ENCODE measurements around the gene COL9A3.

Gene COL9A3

GRCh38 chr20:62887152-62887859 lies 70.5 kb downstream of the COL9A3 start:
- Histone ChIP-seq H3K4me1 (ENCODE audit: control insufficient read depth, insufficient read depth, low read length, poor library complexity, severe bottlenecking) (peaks cover 15% of the 10 kb centered on the region), H3K4me3 (ENCODE audit: extremely low read depth, insufficient read depth, low read length, poor library complexity, severe bottlenecking) (no peak overlapping the region), H3K9me3 (ENCODE audit: control insufficient read depth, low read length) (no peaks in the 10 kb centered on the region), H3K27ac (ENCODE audit: low read depth, low read length, severe bottlenecking) (no peak overlapping the region), H3K36me3 (ENCODE audit: control insufficient read depth, insufficient read depth, low read length) (peaks cover 73% of the 10 kb centered on the region)
- 92 to 93% methylated on average over 9 to 11 of the region's 13 CpGs for WGBS, 2 experiments (ENCODE audit: insufficient coverage in 2 of 2)

DNA sequence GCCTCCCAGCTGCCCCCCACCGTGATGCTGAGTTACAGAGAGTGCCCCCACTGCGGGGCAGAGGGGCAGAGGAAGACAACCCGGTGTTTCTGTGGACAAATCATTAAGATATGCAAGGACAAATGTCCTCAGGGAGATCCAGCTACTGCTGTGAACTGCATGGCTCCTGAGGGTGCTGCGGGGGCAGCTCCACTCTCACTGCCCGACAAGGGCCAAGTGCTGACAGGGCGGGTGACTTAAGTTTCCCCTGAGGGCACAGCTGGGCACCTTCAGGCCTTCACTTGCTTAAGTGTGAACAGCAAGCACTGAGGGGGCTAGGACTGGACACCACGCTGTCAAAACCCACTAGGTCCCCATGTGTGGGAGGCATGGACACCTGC lies 71.0 kb downstream of the COL9A3 start:
- H3K4me3 ChIP-seq (ENCODE audit: extremely low read depth, insufficient read depth, low read length, poor library complexity, severe bottlenecking), result no peak overlapping the region
- WGBS, 2 experiments (ENCODE audit: insufficient coverage in 2 of 2), result 96 to 98% methylated on average over 7 of the region's 7 CpGs
- H3K36me3 ChIP-seq (ENCODE audit: control insufficient read depth, insufficient read depth, low read length), result peaks cover 76% of the 10 kb centered on the region
- H3K27ac ChIP-seq (ENCODE audit: low read depth, low read length, severe bottlenecking), result no peak overlapping the region
- H3K9me3 ChIP-seq (ENCODE audit: control insufficient read depth, low read length), result no peaks in the 10 kb centered on the region
- H3K4me1 ChIP-seq (ENCODE audit: control insufficient read depth, insufficient read depth, low read length, poor library complexity, severe bottlenecking), result peaks cover 15% of the 10 kb centered on the region

DNA sequence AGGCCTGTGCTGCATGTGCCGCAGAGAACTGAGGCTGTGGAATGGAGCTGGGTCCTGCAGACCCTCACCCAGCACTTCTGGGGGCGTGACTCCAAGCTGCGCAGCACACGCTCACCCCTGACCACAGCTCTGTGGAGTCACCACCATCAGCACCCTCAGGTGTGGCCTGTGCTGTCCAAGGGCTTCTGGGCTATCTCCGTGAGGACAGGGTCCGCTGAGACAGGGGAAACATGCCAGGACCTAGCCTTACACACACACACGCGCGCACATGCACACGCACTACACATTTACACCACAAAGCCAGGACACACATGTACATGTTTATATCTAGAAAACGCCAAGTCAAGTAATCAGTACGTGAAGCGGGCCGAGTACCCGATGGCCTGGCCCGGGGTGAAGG lies 71.6 kb downstream of the COL9A3 start:
- WGBS, 2 experiments (ENCODE audit: insufficient coverage in 2 of 2), result 96% methylated on average over 9 to 16 of the region's 16 CpGs
- peaks cover 15% of the 10 kb centered on the region for H3K4me1 ChIP-seq (ENCODE audit: control insufficient read depth, insufficient read depth, low read length, poor library complexity, severe bottlenecking)
- no peak overlapping the region for H3K4me3 ChIP-seq (ENCODE audit: extremely low read depth, insufficient read depth, low read length, poor library complexity, severe bottlenecking)
- H3K27ac ChIP-seq (ENCODE audit: low read depth, low read length, severe bottlenecking), result no peak overlapping the region
- H3K36me3 ChIP-seq (ENCODE audit: control insufficient read depth, insufficient read depth, low read length), result peaks cover 81% of the 10 kb centered on the region
- H3K9me3 ChIP-seq (ENCODE audit: control insufficient read depth, low read length), result no peaks in the 10 kb centered on the region

DNA sequence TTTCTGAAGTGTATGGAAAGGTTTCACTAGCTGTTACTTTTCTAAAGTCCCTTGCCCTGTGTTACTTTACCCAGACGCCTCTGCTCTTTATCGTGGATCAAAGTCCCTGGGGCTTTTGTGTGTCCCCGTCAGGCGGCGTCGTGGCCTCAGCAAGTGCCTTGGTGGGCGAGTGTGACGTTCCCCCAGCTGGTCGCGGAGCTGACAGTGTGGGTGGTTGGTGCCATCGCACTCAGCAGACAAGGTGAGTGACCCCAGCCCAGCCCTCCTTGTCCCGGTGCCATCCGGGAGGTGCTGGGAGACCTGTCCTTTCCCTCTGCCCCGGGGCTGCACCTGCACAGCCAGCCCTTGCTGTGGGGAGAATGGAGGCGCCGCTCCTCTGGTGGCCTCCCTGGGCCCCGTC lies 72.1 kb downstream of the COL9A3 start:
- 97 to 99% methylated on average over 10 to 16 of the region's 17 CpGs for WGBS, 2 experiments (ENCODE audit: insufficient coverage in 2 of 2)
- peaks cover 15% of the 10 kb centered on the region for H3K4me1 ChIP-seq (ENCODE audit: control insufficient read depth, insufficient read depth, low read length, poor library complexity, severe bottlenecking)
- no peak overlapping the region for H3K27ac ChIP-seq (ENCODE audit: low read depth, low read length, severe bottlenecking)
- no peak overlapping the region for H3K4me3 ChIP-seq (ENCODE audit: extremely low read depth, insufficient read depth, low read length, poor library complexity, severe bottlenecking)
- H3K36me3 ChIP-seq (ENCODE audit: control insufficient read depth, insufficient read depth, low read length), result peaks cover 86% of the 10 kb centered on the region
- no peaks in the 10 kb centered on the region for H3K9me3 ChIP-seq (ENCODE audit: control insufficient read depth, low read length)

- no peak overlapping the region for H3K27ac ChIP-seq (ENCODE audit: low read depth, low read length, severe bottlenecking)
- no peaks in the 10 kb centered on the region for H3K9me3 ChIP-seq (ENCODE audit: control insufficient read depth, low read length)
- peaks cover 15% of the 10 kb centered on the region for H3K4me1 ChIP-seq (ENCODE audit: control insufficient read depth, insufficient read depth, low read length, poor library complexity, severe bottlenecking)
- WGBS, 2 experiments (ENCODE audit: insufficient coverage in 2 of 2), result 98% methylated on average over 4 to 8 of the region's 8 CpGs
- H3K36me3 ChIP-seq (ENCODE audit: control insufficient read depth, insufficient read depth, low read length), result peaks cover 91% of the 10 kb centered on the region
- H3K4me3 ChIP-seq (ENCODE audit: extremely low read depth, insufficient read depth, low read length, poor library complexity, severe bottlenecking), result no peak overlapping the region
These were observed 72.6 kb downstream of the COL9A3 start for GRCh38 chr20:62889411-62889810.

DNA sequence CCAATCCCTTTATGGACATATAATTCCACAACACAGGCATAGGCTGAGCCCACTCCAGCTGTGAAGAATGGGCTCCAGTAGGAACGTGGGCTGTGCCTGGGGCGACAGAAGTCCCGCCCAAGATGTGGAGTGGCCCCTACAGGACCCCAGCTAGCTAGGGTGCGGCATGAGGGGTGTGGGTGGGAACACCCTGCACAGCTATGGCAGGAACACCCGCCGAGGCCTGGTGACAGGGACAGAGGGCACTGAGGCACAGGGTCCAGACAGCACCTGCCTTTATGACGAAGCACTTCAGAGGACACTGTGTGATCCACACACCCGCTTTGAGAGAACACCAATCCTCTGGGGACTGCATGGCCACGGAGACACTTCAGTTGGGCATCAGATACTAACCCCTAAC lies 73.0 kb downstream of the COL9A3 start:
- Histone ChIP-seq H3K36me3 (ENCODE audit: control insufficient read depth, insufficient read depth, low read length) (peaks cover 93% of the 10 kb centered on the region), H3K27ac (ENCODE audit: low read depth, low read length, severe bottlenecking) (no peak overlapping the region), H3K4me3 (ENCODE audit: extremely low read depth, insufficient read depth, low read length, poor library complexity, severe bottlenecking) (no peak overlapping the region), H3K4me1 (ENCODE audit: control insufficient read depth, insufficient read depth, low read length, poor library complexity, severe bottlenecking) (peaks cover 15% of the 10 kb centered on the region), H3K9me3 (ENCODE audit: control insufficient read depth, low read length) (no peaks in the 10 kb centered on the region)
- WGBS, 2 experiments (ENCODE audit: insufficient coverage in 2 of 2), result 96 to 100% methylated on average over 6 to 9 of the region's 9 CpGs

- 100% methylated on average over 4 to 5 of the region's 7 CpGs for WGBS, 2 experiments (ENCODE audit: insufficient coverage in 2 of 2)
- Histone ChIP-seq H3K4me1 (ENCODE audit: control insufficient read depth, insufficient read depth, low read length, poor library complexity, severe bottlenecking) (peaks cover 15% of the 10 kb centered on the region), H3K4me3 (ENCODE audit: extremely low read depth, insufficient read depth, low read length, poor library complexity, severe bottlenecking) (no peak overlapping the region), H3K9me3 (ENCODE audit: control insufficient read depth, low read length) (no peaks in the 10 kb centered on the region), H3K36me3 (ENCODE audit: control insufficient read depth, insufficient read depth, low read length) (peaks cover 99% of the 10 kb centered on the region), H3K27ac (ENCODE audit: low read depth, low read length, severe bottlenecking) (no peak overlapping the region)
These were observed 73.6 kb downstream of the COL9A3 start for GRCh38 chr20:62890444-62890843.
